GM12875 (cell line): ENCODE data around the gene SERPINA9.
"Not testable (repeated sequence)": the region's sequence is repeated elsewhere in the genome, so short reads cannot be mapped to it uniquely, and the experiment has no call there.

ENCODE experiments used
- H3K4me3 ChIP-seq: one replicate; pipeline ENCODE4 v1.5.1; 2011; ENCODE audit warnings: low read depth, low read length, control low read depth
- TF ChIP-seq, protein P1 (sequence below): IDR thresholded peaks from 2 replicates; pipeline ENCODE4 v1.5.1; 2011; ENCODE audit warnings: low read depth, mild to moderate bottlenecking, control low read depth, inconsistent platforms, low read length, moderate library complexity, borderline replicate concordance; ENCODE audit not compliant: insufficient read depth

Gene SERPINA9

DNA sequence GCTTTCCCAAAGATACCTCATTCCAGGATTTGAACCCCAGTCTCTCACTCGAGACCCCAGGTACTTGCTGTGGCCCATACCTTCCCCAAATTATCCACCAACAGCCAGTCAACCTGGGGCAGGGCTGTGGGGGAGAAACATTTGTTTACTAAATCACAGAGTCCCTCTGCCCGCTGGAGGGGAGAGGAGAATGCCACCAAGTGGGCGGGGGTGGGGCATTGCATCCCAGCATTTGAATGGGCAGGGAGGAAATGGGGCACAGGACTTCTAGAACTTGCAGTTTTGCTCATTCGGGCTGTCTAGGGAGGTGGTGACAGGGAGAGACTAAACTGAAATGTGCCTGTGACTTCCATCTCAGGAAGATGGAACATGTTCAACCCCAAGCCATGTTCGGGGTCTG is 10.9 kb upstream of the SERPINA9 start:
- H3K4me3 ChIP-seq, result no peak overlapping the region
- TF ChIP-seq, protein P1, sequence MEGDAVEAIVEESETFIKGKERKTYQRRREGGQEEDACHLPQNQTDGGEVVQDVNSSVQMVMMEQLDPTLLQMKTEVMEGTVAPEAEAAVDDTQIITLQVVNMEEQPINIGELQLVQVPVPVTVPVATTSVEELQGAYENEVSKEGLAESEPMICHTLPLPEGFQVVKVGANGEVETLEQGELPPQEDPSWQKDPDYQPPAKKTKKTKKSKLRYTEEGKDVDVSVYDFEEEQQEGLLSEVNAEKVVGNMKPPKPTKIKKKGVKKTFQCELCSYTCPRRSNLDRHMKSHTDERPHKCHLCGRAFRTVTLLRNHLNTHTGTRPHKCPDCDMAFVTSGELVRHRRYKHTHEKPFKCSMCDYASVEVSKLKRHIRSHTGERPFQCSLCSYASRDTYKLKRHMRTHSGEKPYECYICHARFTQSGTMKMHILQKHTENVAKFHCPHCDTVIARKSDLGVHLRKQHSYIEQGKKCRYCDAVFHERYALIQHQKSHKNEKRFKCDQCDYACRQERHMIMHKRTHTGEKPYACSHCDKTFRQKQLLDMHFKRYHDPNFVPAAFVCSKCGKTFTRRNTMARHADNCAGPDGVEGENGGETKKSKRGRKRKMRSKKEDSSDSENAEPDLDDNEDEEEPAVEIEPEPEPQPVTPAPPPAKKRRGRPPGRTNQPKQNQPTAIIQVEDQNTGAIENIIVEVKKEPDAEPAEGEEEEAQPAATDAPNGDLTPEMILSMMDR, result no peak

DNA sequence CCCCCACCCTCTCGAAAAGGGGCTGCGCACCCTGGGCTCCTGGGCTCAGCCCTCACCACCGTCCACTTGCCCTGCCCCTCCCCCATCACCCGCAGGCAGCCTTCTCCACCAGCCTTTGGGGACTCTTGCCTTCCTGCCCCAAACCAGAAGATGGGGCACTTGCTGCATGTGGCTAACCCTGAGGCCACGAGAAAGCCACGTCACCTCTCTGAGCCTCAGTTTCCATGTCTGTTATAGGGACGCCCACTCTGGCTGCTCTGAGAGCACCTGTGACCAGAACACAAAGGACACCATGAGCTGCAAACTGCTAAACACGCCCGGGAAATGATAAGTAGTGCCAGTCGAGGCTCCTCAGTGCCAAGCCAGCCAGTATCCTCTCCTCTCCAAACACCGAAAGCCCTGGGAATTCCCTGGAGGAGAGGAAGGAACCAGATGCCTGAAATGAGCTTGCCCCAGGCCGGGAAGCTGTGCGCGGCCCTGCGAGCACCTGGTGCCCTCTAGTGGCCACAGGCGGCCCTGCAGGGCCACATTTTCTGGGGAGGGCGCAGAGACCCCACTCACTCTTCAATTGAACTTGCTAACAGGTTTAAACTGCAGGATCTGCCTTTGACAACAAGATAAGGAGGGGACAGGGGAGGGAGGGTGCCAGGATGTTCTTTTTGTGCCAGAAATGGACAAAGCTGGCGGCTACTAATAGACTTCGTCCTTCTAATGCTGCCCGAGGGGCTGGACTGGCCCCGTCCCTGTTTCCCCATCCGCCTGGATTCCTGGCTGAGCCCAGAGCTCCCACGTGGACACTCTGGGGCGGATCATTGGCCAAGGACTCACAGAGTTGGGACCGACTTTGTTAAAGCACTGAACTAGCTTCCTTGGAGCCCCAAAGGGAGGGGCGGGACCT is 10.2 kb upstream of the SERPINA9 start:
- TF ChIP-seq, protein P1, result peak; percentile 99
- no peak overlapping the region for H3K4me3 ChIP-seq

DNA sequence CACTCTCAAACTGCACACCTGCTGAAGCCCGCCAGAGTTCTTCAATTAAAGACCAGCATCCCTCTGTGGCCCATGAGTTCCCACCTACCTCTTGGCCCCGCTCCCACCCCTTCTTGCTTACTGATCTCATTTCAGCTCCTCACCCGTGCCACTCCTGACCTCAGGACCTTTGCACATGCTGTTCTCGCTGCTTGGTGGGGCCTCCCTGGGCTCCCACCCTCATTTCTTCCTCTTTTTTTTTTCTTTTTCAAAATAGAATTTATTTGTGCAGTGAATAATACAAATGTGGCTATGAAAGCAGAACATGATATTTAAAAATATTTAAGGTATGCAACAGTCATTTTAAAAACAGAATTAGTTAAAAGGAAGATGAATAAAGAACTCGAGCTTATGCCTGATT is 8.5 kb upstream of the SERPINA9 start:
- H3K4me3 ChIP-seq, result no peak overlapping the region
- TF ChIP-seq, protein P1, result no peak

DNA sequence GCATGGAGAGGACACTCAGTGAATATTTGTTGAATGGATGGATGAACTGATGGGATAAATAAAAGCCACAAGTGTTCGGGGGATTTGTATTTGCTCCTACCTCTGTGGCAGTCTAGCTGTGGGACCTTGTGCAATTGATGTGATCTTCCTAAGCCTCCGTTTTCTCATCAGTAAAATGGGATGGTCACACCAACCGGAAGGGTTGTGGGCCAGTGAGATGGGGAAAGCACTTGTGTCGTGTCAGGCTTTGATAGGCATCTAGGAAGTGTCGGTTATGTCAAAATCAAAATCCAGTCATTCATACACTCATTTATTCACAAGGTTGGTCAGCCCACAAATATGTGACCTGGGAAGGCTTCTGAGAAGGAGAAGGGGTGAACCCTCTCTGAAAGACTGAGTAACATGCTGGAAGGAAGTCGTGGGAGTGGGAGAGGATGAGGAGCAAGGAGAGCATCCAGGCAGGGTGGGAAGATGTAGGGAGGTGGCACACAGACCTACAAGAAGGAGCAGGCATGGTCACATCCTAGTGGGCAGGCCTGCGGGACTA is 7.8 kb upstream of the SERPINA9 start:
- TF ChIP-seq, protein P1, result no peak
- no peak overlapping the region for H3K4me3 ChIP-seq

DNA sequence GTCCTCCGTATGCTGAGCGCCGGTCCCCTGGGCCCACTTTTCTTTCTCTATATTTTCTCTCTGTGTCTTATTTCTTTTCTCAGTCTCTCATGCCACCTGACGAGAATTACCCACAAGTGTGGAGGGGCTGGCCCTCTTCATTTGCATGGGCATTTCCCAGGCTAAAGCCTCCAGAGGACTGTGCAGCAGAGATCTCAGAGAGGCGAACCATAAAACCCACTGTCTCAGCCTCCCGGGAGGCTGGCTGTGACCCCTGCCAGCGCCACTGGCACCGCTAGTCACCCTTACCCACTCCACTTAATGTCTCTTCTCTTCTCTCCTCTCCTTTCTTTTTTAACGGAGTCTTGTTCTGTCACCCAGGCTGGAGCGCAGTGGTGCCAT is 7.1 kb upstream of the SERPINA9 start:
- TF ChIP-seq, protein P1, result no peak

GRCh38 chr14:94482132-94483070 is 6.4 kb upstream of the SERPINA9 start:
- not testable (repeated sequence) for H3K4me3 ChIP-seq

More for the DNA sequence above, 7.1 kb upstream of the SERPINA9 start:
- no peak overlapping the region for H3K4me3 ChIP-seq

GRCh38 chr14:94481468-94482131 is 5.6 kb upstream of the SERPINA9 start:
- TF ChIP-seq, protein P1, result no peak
- no peak overlapping the region for H3K4me3 ChIP-seq
